Measurements from ENCODE around the gene MARCHF10. TPM values are rescaled to one million over a fixed set of nuclear protein-coding genes. Genes with fewer than 3 reads are reported as not detected.

The MARCHF10 gene
- total RNA-seq, 2 experiments from 2014 or later: not detected

DNA sequence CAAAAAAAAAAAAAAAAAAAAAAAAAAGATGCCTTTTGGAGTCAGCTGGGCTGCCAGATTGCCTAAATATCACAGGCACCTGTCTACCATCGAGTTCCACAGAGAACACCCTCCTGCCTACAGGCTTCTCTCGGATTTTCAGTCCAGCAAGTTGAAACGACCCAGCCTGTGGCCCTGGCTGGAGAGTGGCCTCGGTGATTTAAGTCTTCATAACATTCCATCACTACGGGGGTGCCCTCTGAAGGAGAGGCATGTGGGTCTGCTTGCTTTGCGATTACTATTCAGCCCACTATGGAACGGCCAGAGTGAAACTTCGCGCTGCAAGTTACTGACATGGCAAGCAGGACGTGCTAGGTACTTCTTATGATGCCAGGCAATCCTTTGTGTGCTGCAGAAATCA lies 42.8 kb downstream of the MARCHF10 start:
- TF ChIP-seq, protein P1, sequence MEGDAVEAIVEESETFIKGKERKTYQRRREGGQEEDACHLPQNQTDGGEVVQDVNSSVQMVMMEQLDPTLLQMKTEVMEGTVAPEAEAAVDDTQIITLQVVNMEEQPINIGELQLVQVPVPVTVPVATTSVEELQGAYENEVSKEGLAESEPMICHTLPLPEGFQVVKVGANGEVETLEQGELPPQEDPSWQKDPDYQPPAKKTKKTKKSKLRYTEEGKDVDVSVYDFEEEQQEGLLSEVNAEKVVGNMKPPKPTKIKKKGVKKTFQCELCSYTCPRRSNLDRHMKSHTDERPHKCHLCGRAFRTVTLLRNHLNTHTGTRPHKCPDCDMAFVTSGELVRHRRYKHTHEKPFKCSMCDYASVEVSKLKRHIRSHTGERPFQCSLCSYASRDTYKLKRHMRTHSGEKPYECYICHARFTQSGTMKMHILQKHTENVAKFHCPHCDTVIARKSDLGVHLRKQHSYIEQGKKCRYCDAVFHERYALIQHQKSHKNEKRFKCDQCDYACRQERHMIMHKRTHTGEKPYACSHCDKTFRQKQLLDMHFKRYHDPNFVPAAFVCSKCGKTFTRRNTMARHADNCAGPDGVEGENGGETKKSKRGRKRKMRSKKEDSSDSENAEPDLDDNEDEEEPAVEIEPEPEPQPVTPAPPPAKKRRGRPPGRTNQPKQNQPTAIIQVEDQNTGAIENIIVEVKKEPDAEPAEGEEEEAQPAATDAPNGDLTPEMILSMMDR (IDR thresholded peaks at IDR 0.05): no peak
- ChIA-PET POLR2A (interaction anchor here (0.6 kb wide), 1 partner anchor 33 kb away, joined by 3 read pairs; no protein-coding TSS in a partner anchor), CTCF (no interaction called here)
- H3K27ac Mint-ChIP-seq: no peak overlapping the region
- ATAC-seq (ENCODE audit: poor library complexity): no peak
- Histone ChIP-seq H3K9me3 (ENCODE audit: control insufficient read depth in 1 of 2, insufficient read depth in 1 of 2, low read length in 2 of 2) (no peaks in the 10 kb centered on the region), H3K36me3 (ENCODE audit: insufficient read depth, low read length) (no peaks in the 10 kb centered on the region), H3K4me1 (ENCODE audit: insufficient read depth, low read length) (no peaks in the 10 kb centered on the region), H3K4me3 (ENCODE audit: low read length) (no peak overlapping the region), H3K27ac (ENCODE audit: low read depth in 1 of 2, low read length in 2 of 2) (no peak overlapping the region), H3K27me3 (ENCODE audit: control insufficient read depth in 1 of 2, insufficient read depth in 2 of 2, low read length in 2 of 2) (peaks cover 2 to 7% of the 10 kb centered on the region in 2 experiments)
- no peaks in the 10 kb centered on the region for H3K9me3 Mint-ChIP-seq
- peaks cover 10% of the 10 kb centered on the region for H3K27me3 Mint-ChIP-seq
- DNase-seq: no peak
- no peaks in the 10 kb centered on the region for H3K4me1 Mint-ChIP-seq (ENCODE audit: low read depth)
- intact Hi-C loops (cut with DNase I, micrococcal nuclease): no loop called here
- no peak overlapping the region for H3K4me3 Mint-ChIP-seq
- no peaks in the 10 kb centered on the region for H3K36me3 Mint-ChIP-seq (ENCODE audit: low read depth)

- intact Hi-C loops (cut with DNase I, micrococcal nuclease): no loop called here
- H3K9me3 ChIP-seq (ENCODE audit: control insufficient read depth in 1 of 2, insufficient read depth in 1 of 2, low read length in 2 of 2): no peaks in the 10 kb centered on the region
- no peak for DNase-seq
Measured at GRCh38 chr17:62763891-62764600, 44.1 kb downstream of the MARCHF10 start.

GRCh38 chr17:62761884-62762283 lies 46.2 kb downstream of the MARCHF10 start:
- Histone ChIP-seq H3K36me3 (ENCODE audit: insufficient read depth, low read length) (no peaks in the 10 kb centered on the region), H3K27me3 (ENCODE audit: control insufficient read depth in 1 of 2, insufficient read depth in 2 of 2, low read length in 2 of 2) (peaks cover 2 to 7% of the 10 kb centered on the region in 2 experiments), H3K9me3 (ENCODE audit: control insufficient read depth in 1 of 2, insufficient read depth in 1 of 2, low read length in 2 of 2) (no peaks in the 10 kb centered on the region), H3K27ac (ENCODE audit: low read depth in 1 of 2, low read length in 2 of 2) (no peak overlapping the region), H3K4me1 (ENCODE audit: insufficient read depth, low read length) (no peaks in the 10 kb centered on the region), H3K4me3 (ENCODE audit: low read length) (no peak overlapping the region)
- ChIA-PET POLR2A (no interaction called here), CTCF (no interaction called here)
- DNase-seq (no peak), ATAC-seq (ENCODE audit: poor library complexity) (no peak)
- Mint-ChIP-seq H3K9me3 (no peaks in the 10 kb centered on the region), H3K4me1 (ENCODE audit: low read depth) (no peaks in the 10 kb centered on the region), H3K36me3 (ENCODE audit: low read depth) (no peaks in the 10 kb centered on the region), H3K27ac (no peak overlapping the region), H3K4me3 (no peak overlapping the region), H3K27me3 (peaks cover 17% of the 10 kb centered on the region)
- intact Hi-C loops (cut with DNase I, micrococcal nuclease): no loop called here
- TF ChIP-seq, protein P1 (IDR thresholded peaks at IDR 0.05): no peak

More at GRCh38 chr17:62763891-62764600, 44.1 kb downstream of the MARCHF10 start:
- Mint-ChIP-seq H3K27ac (no peak overlapping the region), H3K9me3 (no peaks in the 10 kb centered on the region), H3K4me1 (ENCODE audit: low read depth) (no peaks in the 10 kb centered on the region), H3K4me3 (no peak overlapping the region), H3K36me3 (ENCODE audit: low read depth) (no peaks in the 10 kb centered on the region), H3K27me3 (peaks cover 10% of the 10 kb centered on the region)
- Histone ChIP-seq H3K27ac (ENCODE audit: low read depth in 1 of 2, low read length in 2 of 2) (no peak overlapping the region), H3K4me3 (ENCODE audit: low read length) (no peak overlapping the region), H3K4me1 (ENCODE audit: insufficient read depth, low read length) (no peaks in the 10 kb centered on the region), H3K36me3 (ENCODE audit: insufficient read depth, low read length) (no peaks in the 10 kb centered on the region), H3K27me3 (ENCODE audit: control insufficient read depth in 1 of 2, insufficient read depth in 2 of 2, low read length in 2 of 2) (peaks cover 2 to 7% of the 10 kb centered on the region in 2 experiments)
- TF ChIP-seq, protein P1 (IDR thresholded peaks at IDR 0.05): no peak
- no peak for ATAC-seq (ENCODE audit: poor library complexity)
- POLR2A ChIA-PET: no interaction called here
- CTCF ChIA-PET: no interaction called here
